GM19193 (cell line): ENCODE data around the gene EPN2.

Experiments used
- POLR2A ChIP-seq: IDR thresholded peaks from 4 replicates; pipeline ENCODE4 v1.6.1; 2011; ENCODE audit not compliant: insufficient read depth, insufficient read length; ENCODE audit errors: extremely low read depth

The EPN2 gene

GRCh38 chr17:19294443-19294842, 57.3 kb downstream of the EPN2 start:
- no peak for TF ChIP-seq POLR2A

DNA sequence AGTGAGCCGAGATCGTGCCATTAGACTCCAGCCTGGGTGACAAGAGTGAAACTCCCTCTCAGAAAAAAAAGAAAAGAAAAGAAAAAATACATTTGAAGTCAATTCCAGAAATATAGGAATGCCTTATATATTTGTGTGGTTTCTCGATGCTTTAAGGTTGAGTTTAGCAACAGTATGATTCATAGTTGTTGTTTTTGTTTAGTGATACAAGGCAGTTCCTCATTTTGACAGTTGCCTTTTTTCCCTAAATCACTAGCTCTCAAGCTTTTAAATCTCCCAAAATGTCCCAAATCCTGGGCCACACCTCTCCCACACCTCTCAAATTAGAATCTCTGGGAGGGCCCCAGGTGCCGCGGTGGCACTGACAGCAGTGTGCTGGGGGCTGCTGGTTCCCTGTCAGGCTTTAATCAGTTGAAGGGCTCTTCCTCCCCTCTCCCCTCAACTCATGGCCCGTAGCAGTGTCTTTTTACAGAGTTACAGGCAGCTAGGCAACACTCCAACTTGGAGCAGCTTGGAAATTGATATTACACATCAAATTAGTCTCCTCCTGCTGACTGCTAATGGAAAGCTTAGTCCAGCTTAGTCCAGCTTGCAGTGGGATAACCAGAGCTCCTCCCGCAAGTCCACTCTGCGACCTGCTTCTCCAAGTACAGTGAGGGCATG, 58.4 kb downstream of the EPN2 start:
- TF ChIP-seq POLR2A = no peak

- TF ChIP-seq POLR2A = no peak
These were observed 59.9 kb downstream of the EPN2 start for GRCh38 chr17:19296786-19297778.

DNA sequence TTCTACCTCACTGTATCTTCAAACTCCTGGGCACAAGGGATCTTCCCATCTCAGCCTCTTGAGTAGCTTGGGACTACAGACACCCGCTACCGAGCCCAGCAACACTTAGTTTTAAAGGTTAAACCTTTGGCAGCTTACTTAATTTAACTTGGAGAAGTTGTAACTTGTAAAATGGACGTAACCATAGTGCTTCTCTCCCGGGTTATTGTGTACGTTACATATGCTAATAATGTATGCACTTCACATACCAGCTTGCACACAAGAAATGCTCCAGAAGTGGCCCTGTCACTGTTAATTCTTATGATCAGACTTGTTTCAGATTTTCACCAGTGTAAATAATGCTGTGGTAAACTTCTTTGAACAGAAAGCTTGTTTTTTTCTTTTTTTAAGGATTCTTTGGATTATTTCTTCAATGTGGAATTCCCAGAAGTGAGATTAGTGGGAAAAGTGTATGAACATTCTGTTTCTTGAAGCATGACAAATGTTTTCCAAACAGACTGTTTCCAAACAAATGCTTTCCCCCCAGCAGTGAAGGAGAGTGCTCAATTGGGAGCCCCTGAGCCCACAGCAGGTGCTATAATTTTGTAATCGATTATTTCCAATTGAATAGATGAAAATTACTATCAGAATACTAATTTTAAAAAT, 61.5 kb downstream of the EPN2 start:
- TF ChIP-seq POLR2A = no peak

GRCh38 chr17:19299214-19299747, 62.1 kb downstream of the EPN2 start:
- TF ChIP-seq POLR2A = no peak

- no peak for TF ChIP-seq POLR2A
These were observed 62.7 kb downstream of the EPN2 start for GRCh38 chr17:19299866-19300265.

- TF ChIP-seq POLR2A = no peak
These were observed 64.2 kb downstream of the EPN2 start for GRCh38 chr17:19301274-19301951.

GRCh38 chr17:19301973-19302372, 64.8 kb downstream of the EPN2 start:
- TF ChIP-seq POLR2A = no peak

DNA sequence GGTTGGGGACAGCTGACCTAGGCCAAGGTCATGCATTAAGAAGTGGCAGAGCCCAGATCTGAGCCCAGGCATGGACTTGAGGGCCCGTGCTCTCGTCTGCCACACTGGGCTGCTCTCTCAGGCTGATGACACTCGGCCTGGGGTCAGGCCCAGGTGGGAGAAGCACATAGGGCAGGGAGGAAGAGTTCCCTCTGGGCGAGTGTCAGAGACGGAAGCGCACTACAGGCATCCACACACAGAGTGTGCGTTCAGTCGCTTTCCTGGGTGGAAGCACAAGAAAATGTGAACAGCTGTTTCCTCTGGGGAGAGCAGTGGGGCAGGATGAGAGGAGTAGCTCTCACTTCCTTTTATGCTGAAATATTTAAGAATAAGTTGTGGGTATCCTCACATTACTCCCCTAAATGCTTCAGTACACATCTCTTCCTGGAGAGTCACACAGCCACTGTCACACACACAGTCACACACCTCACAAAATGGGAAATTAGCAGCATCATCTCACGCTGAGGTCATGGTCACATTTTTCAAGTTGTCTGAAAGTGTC, 65.7 kb downstream of the EPN2 start:
- no peak for TF ChIP-seq POLR2A

GRCh38 chr17:19303367-19303776, 66.2 kb downstream of the EPN2 start:
- no peak for TF ChIP-seq POLR2A

DNA sequence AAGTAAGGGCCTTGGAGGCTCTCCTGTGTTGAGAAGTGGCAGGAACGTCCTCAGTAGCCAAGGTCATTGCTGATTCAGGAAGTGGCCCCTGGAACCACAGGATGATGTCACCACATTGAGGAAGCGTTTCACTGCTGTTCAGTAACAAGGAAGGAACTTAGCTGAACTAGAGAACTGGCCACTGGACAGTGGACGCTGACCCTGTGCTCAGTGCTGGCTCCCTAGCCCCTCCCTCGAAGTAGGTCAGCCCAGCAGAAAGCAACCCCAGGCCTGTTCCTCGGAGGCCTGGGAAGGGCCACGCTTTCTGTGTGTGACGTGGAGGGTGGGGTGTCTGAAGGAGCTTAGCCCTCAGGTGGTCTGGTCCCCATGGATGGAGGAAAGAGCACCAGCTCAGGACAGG, 67.0 kb downstream of the EPN2 start:
- TF ChIP-seq POLR2A = no peak

DNA sequence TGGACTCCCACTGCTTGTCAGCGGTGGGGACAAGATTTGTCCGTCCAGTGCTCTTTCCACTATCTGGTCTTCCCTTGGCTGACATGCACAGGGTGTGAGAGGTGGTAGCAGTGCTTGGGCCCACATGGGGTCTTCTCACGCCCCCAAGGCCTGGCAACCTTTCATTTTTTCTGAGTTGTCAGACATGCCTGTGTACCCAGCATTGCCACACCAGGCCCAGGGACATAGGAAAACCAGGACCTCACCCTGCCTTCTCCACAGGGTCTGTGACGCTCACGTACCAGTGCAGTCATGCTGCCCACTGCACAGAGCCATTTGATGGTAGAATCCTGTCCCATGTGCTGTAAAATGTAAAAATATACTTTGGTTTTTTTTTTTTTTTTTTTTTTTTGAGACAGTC, 67.6 kb downstream of the EPN2 start:
- TF ChIP-seq POLR2A = no peak

- TF ChIP-seq POLR2A = no peak
These were observed 68.1 kb downstream of the EPN2 start for GRCh38 chr17:19305256-19305655.

- TF ChIP-seq POLR2A = no peak
These were observed 68.6 kb downstream of the EPN2 start for GRCh38 chr17:19305761-19306159.
